Measurements from ENCODE around the gene ZBTB22.

GRCh38 chr6:33321227-33321626, 3.7 kb upstream of the ZBTB22 start:
- TF ChIP-seq CTCF (IDR thresholded peaks at IDR 0.05; ENCODE audit: insufficient read depth, low read length, poor library complexity, severe bottlenecking) (no peak), EZH2phosphoT487 (conservative IDR thresholded peaks at IDR 0.05; ENCODE audit: low read length) (no peak)

Measured in SU-DHL-6 (cell line).